Fibroblast of the aortic adventitia (primary cell): ENCODE measurements around the gene SH3GL2. TPM values are rescaled to one million over a fixed set of nuclear protein-coding genes. Genes with fewer than 3 reads are reported as not detected.

Source experiments
- DNase-seq: peaks from one replicate; pipeline ENCODE4 v3.0.0-alpha.2; 2010; ENCODE audit warnings: low read depth
- H3K4me3 ChIP-seq: 2 replicates; pipeline ENCODE4 v1.5.1; 2011; ENCODE audit warnings: low read depth, mild to moderate bottlenecking, control low read depth, low read length, moderate library complexity
- CTCF ChIP-seq: IDR thresholded peaks from 2 replicates; pipeline ENCODE4 v1.5.1; 2011; ENCODE audit warnings: mild to moderate bottlenecking, low read length, control low read depth, inconsistent platforms; ENCODE audit not compliant: insufficient read depth
- total RNA-seq: library from RNA; depleted of rRNA; stranded (reverse); fragments of >200 nt; gene quantifications from 2 replicates; pipeline ENCODE4 v1.2.3, GENCODE V29; 2012; ENCODE audit warnings: low replicate concordance

The SH3GL2 gene
- total RNA-seq, 1 donor, result 0.18 TPM

GRCh38 chr9:17604556-17604955, 25.7 kb downstream of the SH3GL2 start:
- no peak for DNase-seq
- H3K4me3 ChIP-seq, result no peak overlapping the region
- TF ChIP-seq CTCF, result no peak

GRCh38 chr9:17609312-17610005, 30.6 kb downstream of the SH3GL2 start:
- TF ChIP-seq CTCF, result no peak

GRCh38 chr9:17611342-17611741, 32.5 kb downstream of the SH3GL2 start:
- no peak for DNase-seq
- H3K4me3 ChIP-seq, result no peak overlapping the region

More at GRCh38 chr9:17609312-17610005, 30.6 kb downstream of the SH3GL2 start:
- no peak for DNase-seq
- no peak overlapping the region for H3K4me3 ChIP-seq

GRCh38 chr9:17611917-17612316, 33.1 kb downstream of the SH3GL2 start:
- no peak for TF ChIP-seq CTCF
- DNase-seq, result no peak
- no peak overlapping the region for H3K4me3 ChIP-seq

More at GRCh38 chr9:17611342-17611741, 32.5 kb downstream of the SH3GL2 start:
- TF ChIP-seq CTCF, result no peak

- no peak for TF ChIP-seq CTCF
- peak; percentile 12 for DNase-seq
- no peak overlapping the region for H3K4me3 ChIP-seq
These were observed 34.9 kb downstream of the SH3GL2 start for GRCh38 chr9:17613758-17614157.

GRCh38 chr9:17614250-17614649, 35.4 kb downstream of the SH3GL2 start:
- DNase-seq, result no peak
- H3K4me3 ChIP-seq, result no peak overlapping the region
- no peak for TF ChIP-seq CTCF

- no peak overlapping the region for H3K4me3 ChIP-seq
- TF ChIP-seq CTCF, result no peak
- DNase-seq, result no peak
These were observed 36.0 kb downstream of the SH3GL2 start for GRCh38 chr9:17614903-17615302.
